Cardiac fibroblast (primary cell): ENCODE data around the gene FCHSD2.

Experiments used
- DNase-seq, 2 donors: peaks; one replicate each; pipeline versions ENCODE4 v3.0.0 to v3.0.0-alpha.2; 2010; ENCODE audit warnings: low read depth in 2 of 2
- H3K4me3 ChIP-seq, 2 donors: replicated peaks in 1 of 2; 1 replicate in 1 of 2; 2 replicates in 1 of 2; pipeline ENCODE4 v1.5.1; 2011; ENCODE audit warnings: low read depth in 2 of 2, low read length in 2 of 2, mild to moderate bottlenecking in 2 of 2, moderate library complexity in 1 of 2
- TF ChIP-seq, protein P1 (sequence below): IDR thresholded peaks from one replicate; pipeline ENCODE4 v1.5.1; 2011; ENCODE audit warnings: low read depth, mild to moderate bottlenecking, low read length, inconsistent platforms

Gene FCHSD2

DNA sequence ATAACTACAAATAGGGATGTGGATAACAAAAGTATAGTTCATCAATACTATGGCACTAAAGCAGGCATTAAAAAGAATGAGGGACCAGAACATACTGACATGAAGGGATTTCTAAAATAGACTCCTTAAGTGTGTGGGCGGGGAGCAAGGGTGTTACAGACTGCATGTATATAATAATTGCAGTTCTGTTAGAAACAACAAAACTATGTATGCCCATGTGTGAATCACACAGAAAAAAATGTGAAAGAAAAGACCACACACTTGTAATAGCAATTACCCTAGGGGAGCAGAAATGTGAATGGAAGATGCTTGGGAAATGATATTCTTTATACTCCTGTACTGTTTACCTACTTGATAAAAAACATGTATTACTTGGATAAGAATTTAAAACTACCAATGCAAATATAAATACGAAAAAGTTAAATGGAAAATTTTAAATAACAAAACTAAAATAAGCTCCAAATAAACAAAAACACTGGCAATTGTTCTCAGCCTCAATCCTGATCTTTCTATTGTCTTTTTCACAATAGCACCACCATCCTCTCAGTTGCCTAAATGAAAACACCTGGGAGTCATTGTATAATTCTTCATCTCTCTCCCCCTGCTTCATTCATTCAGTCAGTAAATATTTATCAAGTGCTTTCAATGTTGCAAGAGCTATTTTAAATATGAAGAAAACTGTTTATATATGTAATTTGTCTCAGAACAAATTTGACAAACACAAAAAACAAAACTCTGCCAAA, 129.8 kb downstream of the FCHSD2 start:
- H3K4me3 ChIP-seq: no peak overlapping the region
- DNase-seq: peak; percentile 17 to 50
- TF ChIP-seq, protein P1, sequence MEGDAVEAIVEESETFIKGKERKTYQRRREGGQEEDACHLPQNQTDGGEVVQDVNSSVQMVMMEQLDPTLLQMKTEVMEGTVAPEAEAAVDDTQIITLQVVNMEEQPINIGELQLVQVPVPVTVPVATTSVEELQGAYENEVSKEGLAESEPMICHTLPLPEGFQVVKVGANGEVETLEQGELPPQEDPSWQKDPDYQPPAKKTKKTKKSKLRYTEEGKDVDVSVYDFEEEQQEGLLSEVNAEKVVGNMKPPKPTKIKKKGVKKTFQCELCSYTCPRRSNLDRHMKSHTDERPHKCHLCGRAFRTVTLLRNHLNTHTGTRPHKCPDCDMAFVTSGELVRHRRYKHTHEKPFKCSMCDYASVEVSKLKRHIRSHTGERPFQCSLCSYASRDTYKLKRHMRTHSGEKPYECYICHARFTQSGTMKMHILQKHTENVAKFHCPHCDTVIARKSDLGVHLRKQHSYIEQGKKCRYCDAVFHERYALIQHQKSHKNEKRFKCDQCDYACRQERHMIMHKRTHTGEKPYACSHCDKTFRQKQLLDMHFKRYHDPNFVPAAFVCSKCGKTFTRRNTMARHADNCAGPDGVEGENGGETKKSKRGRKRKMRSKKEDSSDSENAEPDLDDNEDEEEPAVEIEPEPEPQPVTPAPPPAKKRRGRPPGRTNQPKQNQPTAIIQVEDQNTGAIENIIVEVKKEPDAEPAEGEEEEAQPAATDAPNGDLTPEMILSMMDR: no peak

GRCh38 chr11:73011126-73011817, 130.8 kb downstream of the FCHSD2 start:
- DNase-seq: no peak
- TF ChIP-seq, protein P1: no peak
- no peak overlapping the region for H3K4me3 ChIP-seq

DNA sequence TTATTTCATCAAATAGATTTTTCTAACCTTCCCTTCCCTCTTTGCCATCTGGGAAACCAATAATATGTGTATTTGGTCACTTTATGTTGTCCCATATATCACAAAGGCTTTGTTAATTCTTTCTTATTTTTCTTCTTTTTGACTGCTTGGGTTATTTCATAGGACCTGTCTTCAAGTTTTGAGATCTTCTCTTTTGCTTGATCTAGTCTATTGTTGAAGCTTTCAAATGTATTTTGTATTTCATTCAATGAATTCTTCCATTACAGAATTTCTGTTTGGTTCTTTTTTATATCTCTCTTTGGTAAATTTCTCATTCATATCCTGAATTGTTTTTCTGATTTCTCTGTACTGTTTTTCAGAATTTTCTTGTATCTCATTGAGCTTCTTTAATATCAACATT, 132.1 kb downstream of the FCHSD2 start:
- H3K4me3 ChIP-seq: no peak overlapping the region
- no peak for DNase-seq
- TF ChIP-seq, protein P1: no peak

DNA sequence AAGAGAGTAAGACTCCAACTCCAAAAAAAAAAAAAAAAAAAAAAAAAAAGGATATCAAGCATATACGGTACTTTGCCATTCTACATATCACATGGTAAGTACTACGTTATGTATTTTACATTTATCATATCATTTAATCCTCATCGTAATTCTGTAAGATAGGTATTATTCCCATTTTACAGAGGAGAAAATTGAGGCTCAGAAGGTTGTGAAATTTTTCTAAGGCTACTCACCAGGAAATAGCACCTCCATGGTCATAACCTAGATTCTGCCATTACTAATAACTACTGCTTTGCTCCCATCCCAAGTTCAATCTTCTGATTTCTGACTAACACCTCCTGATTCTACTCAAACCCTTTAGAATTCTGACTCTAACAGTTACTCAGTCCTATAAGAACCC, 138.0 kb downstream of the FCHSD2 start:
- TF ChIP-seq, protein P1: no peak
- DNase-seq: no peak
- H3K4me3 ChIP-seq: no peak overlapping the region

GRCh38 chr11:73003088-73003487, 139.0 kb downstream of the FCHSD2 start:
- H3K4me3 ChIP-seq: no peak overlapping the region
- TF ChIP-seq, protein P1: no peak
- DNase-seq: no peak

DNA sequence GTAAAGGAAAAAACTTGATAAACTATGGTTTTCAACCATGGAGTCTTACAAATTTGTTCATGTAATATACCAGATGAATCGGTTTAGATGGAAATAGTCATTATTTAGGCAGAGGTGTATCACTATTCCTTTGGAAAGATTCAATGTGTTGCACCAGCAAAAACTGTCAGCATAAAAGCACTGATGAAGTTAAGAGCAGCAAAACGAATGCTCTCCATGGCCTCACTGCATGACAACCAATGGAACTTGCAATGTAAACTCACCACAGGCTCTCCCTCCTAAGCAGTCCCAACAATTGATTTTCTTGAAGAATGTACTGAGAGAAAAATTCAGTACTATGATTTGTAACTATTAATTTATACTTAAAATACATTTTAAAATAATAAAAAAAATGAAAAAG, 139.9 kb downstream of the FCHSD2 start:
- no peak for DNase-seq
- H3K4me3 ChIP-seq: no peak overlapping the region
- TF ChIP-seq, protein P1: no peak
